Measurements from ENCODE around the gene CRISPLD2. TPM values are rescaled to one million over a fixed set of nuclear protein-coding genes. Genes with fewer than 3 reads are reported as not detected.

CRISPLD2 gene
- total RNA-seq, 1 experiment from 2014 or later: 3.0 TPM

DNA sequence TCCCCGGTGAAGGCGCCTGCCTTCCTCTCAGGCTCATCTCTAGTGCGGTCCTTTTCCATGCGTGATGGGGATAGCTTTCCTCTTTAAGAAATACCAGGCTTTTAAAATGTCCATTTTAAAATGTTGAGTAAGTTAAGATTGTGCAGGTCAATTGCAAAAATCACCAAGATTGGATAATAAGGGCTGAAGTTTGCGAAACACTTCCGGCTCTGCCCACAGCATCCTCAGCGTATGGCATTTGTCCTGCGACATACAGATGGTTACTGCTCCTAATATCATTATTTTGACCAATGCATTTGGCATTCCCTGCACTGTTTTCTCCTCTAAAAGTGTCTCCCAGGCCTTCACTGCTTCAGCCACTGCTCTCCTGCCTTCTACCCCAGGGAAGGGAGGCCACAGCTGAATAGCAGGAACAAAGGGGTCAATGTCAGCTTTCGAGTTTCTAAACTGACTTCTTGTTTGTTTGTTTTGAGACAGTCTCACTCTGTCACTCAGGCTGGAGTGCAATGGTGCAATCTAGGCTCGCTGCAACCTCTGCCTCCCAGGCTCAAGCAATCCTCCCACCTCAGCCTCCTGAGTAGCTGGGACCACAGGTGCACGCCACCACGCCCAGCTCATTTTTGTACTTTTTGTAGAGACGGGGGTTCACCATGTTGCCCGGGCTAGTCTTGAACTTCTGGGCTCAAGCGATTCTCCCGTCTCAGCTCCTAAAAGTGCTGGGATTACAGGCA is 91.9 kb downstream of the CRISPLD2 start:
- DNase-seq (ENCODE audit: low read depth): no peak

DNA sequence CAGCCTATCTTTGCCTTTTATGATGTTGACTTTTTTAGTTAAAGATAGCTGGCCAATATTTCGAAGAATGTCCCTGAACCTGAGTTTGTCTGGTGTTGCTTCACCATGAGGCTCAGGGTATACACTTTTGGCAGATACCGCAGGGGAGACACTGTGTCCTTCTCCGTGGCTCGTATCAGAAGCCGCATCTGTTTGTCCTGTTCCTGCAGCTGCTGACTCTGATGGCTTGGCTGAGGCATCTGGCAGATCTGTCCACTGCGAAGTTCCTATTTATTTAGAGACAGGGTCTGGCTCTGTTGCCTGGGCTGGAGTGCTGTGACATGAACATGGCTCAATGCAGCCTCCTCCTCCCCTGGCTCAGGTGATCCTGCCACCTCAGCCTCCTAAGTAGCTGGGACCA is 93.5 kb downstream of the CRISPLD2 start:
- no peak for DNase-seq (ENCODE audit: low read depth)

DNA sequence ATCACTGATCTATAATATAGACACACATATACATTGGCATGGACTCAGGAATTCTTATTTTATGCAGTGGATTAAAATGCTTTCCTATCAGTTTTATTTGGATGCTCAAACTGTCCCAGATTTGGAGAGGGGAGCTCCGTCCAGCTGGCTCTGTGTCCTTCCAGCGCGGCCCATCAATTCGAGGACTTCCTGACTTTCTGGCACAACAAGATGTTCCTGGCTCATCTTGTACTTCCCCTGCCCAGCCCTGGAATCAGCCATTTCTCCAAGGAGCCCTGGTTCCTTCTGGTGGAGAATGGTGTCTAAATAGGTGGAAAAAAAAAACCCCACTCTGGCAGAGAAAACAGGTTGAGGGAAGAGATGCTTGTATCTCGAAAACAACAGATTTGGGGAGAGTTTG is 94.5 kb downstream of the CRISPLD2 start:
- DNase-seq (ENCODE audit: low read depth): no peak

DNA sequence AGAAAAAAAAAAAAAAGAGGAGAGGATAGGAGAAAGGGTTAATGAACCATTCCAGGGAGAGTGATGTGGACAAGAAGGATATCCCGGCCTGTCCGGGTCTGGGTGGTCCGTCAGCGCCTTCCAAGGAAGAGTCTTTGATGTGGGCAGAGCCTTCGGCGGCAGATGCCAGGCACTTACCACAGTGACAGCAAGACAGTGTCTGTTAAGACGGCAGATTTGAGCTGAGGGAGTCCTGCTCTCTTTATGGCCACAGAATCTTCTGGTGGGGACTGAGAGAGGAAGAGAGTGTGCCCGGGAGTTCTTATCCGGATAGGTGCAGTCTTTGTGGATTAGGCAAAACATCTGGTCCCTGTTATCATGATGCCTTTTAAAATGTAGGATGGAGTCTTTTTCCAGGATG is 96.4 kb downstream of the CRISPLD2 start:
- DNase-seq (ENCODE audit: low read depth): no peak

DNA sequence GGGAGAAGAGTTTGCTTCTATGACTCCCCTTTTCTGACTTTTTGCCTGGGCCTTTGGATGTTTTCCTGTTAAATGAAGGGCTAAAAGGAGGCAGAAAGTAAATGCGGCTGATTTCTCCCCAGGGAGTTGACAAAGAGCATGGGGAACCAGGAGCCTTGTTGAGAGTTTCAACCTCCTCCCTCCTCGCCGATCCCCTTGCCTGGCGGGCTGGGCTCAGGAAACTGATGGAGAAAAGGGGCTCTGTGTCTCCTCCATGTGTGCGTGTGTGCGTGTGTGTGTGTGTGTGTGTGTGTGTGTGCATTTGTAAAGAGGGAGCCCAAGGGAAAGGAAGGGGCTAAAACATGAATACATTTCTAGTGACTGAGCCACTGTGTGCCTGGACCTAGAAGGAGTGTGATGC is 97.1 kb downstream of the CRISPLD2 start:
- DNase-seq (ENCODE audit: low read depth): no peak

DNA sequence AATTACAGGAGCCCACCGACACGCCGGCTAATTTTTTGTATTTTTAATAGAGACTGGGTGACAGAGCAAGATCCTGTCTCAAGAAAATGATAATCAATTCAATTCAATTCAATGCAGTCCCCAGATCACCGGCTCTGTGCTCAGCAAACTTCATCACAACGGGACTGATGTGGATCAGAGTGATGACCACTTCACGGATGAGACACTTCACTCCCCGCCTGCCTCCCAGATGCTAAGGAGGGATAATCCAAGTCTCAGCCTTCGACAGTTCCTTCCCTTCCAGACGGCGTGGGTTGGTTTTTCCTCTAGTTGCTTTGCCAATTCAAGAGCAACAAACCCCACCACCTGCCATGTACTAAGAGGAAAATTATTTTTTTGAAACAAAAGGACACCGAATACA is 97.7 kb downstream of the CRISPLD2 start:
- no peak for DNase-seq (ENCODE audit: low read depth)

DNA sequence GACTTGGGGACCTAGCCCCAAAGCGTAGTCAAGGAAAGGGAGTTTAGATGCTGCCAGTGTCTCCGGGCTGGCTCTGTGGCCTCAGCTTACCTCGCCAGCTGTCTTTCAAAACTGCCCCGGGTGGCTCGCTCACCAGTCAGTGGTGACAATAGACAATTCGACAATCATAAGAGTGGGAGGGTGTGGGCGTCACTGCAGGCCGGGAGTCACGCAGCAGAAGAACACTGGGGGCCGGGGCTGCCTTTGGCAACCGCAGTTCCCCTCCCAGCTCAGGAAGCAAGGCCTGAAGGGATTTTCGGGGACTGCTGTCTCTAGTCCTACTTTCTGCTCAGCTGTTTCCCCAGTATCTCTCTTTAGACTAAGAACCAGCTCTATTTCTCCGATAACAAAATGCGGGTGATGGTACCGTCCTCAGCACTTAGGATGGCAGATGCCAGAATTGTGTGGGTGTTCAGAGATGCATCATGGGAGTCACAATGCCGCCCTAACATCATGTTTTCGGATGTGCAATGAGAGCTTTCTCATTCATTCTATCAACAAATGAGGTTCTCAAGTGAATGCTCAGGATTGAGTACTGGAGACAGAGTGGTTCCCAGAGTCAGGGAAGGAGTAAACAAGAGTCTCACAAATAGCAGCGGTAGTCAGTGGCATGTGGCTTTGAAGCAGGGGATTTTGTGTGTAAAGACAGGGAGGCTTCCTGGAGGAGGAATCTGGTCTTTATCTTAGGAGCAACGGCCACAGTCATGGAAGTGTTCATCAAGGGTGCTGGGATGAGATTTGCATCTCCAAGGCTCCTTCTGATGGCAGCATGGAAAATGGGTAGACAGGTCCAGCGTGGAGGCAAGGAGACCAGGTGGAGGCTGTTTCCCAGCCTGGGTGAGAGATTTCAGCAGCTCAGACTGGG is 98.5 kb downstream of the CRISPLD2 start:
- DNase-seq (ENCODE audit: low read depth): no peak

DNA sequence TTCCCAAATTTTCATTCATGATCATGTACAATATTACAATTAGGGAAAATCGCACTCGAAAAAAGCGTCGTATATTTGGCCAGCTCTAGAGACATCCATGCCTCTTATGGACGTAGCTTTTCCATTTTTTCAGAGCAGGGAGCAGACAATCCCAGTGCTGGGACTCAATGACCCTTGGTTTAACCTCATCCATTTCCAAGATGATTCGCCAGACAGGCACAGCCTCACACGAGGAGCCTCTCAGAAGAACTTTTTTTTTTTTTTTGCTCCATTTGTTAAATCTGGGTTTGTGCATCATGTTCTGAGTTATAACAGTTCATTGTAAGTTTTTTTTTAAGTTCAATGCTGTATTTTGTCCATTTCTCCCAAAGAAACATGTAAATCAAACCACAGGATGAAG is 99.5 kb downstream of the CRISPLD2 start:
- DNase-seq (ENCODE audit: low read depth): peak; percentile 52

DNA sequence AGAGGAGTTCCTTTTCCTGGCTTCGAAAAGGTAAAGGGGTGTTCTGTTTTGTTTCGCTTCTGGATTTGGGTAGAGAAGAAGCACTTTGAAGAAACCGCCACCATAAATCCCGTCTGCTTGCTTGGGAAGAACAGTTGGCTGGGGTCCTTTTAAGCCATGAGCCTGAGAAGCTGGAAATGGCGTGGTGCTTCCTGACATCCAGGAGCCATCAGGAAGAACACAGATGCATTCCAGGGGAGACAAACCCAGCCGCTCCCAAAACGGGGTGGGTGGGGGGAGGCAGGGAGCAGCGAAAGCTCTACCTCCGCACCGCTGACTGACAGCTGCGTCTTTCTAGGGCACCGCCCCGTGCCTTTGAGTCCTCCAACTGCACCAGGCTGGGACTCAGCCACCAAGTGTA is 99.9 kb downstream of the CRISPLD2 start:
- no peak for DNase-seq (ENCODE audit: low read depth)

DNA sequence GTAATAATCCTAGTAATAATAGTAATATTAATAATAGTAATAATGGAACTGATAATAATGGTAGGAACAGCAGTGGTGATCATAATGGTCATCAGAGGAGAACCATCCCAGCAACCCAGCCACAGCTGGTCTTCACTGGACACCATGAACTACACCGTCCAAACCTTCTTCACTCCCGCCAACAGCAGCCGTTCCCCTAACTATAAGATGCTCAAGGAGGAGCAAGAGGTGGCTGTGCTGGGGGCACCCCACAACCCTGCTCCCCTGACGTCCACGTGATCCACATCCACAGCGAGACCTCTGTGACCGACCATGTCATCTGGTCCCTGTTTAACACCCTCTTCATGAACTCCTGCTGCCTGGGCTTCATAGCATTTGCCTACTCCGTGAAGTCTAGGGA is 100.5 kb downstream of the CRISPLD2 start:
- DNase-seq (ENCODE audit: low read depth): no peak

DNA sequence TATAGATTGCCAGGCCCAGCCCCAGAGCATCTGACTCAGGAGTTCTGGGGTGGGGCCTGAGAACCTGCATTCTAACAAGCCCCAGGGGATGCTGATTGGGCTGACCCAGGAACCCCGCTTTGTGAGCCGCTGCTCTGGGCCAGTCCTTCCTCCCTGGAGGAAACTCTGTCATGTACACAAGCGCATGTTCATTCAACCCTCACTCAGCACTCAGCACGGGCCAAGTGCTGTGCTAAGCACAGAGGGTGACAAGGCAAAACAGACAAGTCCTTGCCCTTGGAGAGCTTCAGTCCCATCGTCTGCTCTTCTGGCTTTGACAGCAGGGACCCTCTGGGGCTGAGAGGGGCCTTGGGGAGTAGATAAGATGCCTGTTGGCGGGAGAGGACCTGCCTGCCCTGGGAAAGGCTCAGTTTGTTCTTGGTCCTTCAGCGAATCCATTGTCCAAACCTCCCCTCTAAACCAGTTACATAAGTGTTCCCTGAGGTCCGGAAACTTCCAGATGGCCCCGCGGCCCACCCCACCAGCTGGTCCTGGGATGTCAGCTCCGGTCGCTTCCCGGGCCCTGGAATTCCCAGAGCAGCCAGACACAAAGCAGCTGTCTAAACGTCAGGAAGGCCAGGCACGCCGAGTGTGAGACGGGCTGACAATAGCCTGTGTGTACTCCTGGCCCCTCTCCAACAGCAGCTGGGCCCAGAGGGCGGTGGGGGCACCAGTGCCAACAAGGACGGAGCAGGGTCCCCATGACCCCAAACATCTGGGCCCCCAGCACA is 102.8 kb downstream of the CRISPLD2 start:
- peak; percentile 89 for DNase-seq (ENCODE audit: low read depth)

DNA sequence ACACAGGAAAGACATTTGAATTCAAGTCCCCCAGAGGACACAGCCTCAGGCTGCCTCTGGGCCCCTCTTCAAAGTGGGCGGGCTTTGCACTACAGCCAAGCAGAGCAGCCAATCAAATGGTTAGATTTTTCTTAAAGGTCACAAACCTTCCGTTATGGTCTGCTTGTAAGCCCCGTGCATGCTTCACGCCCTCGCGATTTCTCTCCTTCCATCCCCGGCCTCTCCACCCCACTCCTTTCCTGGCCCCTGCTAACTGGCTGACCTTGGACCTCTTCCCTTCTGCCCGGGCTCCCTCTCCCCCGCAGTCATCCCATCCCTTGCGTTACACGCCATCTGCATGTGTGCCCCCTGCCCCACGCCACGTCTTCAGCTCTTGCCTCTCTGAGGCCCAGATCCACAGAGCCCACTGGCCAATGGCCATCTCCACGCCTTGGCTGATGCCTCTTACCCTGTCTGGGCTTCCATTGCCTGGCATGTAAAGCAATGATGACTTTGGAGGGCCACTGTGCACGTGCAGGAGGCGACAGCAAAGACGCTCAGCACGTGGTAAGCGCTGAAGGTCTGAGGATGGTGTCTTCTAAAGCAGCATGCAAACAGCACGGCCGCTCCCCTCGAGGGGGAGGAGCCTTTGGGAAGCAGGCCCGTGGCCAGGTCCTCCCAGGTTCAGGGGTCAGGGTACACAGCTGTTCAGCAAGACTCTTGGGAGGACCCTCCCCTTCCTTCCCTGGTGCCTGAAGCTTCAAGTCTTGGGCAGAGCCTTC is 104.7 kb downstream of the CRISPLD2 start:
- peak; percentile 45 for DNase-seq (ENCODE audit: low read depth)

DNA sequence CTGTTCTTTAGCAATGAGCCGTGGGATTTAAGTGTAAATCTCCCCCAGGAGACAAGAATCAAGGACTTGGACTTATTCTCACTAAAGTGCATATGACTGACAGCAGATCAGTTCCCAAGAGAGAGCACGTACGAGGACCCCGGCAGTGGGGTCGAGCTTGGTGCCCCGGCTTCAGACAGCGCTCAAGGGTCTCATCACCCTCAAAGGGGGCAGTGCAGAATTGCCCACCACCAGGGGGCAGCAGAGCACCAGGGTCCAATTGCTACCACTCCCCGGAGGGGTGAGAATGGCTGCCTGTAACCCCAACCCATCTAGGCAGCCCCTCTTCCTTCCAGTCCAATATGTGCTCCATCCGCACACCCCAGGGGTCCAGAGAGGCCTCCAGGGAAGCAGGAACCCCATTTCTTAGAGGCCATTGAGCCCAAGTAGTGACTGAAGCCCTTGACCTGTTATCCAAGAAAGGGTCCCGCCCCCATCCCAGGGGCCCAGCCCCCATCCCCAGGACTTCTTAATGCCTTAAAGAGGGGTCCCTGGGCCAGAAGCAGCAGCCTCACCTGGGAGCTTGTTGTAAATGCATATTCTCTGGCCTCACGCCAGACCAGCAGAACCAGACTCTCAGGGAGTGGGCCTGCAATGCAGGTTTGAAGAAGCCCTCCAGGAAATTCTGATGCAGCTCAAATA is 105.4 kb downstream of the CRISPLD2 start:
- no peak for DNase-seq (ENCODE audit: low read depth)

DNA sequence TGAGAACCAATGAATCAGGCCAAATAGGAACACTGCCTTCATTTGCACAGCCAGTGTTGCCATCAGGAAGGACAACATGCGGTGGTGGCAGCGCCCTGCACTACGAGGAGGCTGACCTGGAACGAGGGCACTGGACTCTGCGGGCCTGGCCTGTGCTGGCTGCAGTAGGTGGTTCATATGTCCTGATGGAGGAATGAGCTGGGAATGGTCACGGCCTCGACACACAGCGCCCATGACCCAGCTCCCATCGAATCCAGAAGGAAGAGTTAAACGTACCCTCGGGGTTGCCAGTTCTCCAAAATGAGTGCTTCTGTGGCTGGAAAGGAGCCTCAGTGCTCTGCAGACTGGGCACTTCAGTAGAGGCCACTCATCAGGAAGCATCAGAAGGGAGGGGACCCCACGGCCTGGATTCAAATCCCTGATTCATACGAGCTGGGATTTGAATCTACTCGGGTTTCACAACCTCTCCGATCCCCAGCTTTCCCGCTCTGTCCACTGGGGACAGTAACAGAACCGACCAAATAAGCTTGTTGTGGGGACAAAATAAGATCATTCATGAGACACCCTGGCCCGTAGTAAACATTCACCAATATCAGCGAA is 106.1 kb downstream of the CRISPLD2 start:
- DNase-seq (ENCODE audit: low read depth): no peak

DNA sequence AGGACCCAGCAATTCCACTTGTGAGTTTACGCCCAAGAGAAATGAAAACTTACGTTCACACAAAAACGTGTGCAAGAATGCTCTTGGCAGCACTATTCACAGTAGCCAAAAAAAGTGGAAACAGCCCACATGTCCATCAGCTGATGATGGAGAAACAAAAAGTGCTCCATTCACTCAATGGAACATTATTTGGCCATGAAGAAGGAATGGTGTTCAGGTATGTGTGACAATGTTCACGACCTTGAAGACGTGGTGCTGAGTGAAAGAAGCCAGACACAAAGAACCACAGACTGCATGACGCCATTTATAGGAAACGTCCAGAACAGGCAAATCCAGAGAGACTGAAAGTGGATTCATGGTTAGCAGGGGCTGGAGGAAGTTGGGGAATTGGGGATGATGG is 106.7 kb downstream of the CRISPLD2 start:
- no peak for DNase-seq (ENCODE audit: low read depth)

DNA sequence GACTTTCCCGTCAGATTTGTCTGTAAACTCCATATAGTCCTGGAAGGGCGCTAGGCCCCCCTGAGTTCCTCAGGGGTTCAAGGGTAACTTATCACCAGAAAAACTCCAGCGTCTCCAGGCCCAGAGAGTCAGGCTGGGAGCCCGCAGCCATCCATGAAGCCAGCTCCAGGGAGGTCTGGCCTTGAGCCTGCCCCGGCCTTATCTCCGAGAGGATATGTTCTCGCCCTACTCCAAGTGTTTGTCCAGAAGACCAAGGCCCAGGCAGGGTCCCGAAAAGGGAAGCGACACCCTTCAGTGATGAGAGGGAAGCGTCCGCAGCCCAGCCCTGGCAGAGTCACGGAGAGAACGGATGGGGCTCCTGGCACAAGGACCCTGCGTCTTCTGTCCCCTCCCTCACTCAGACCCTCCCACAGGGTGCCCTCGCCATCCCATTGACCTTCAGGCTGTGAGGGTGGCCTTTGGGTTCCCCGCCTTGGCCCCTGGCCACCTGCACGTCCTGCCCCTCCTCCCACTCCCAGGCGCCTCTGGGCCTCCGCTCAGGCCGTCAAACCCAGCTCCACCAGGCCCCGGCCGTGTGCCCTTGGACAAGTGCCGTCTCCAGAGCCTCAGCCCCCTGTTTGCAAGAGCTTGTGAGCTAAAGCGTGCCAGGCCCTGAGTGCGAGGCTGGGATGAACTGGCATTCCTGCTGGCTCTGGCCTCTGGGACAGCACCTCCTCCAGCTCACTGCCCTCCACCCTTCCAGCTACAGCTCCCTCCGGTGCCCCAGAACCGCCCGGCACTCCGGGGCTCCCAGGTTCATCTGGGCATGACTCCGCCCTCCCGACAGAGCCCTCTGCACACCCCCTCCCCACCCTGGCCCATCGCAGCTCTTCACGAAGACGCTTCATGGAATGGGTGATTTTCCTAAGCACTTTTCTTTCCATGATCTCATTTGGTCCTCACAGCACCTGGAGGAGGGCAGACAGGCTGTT is 108.1 kb downstream of the CRISPLD2 start:
- DNase-seq (ENCODE audit: low read depth): no peak

DNA sequence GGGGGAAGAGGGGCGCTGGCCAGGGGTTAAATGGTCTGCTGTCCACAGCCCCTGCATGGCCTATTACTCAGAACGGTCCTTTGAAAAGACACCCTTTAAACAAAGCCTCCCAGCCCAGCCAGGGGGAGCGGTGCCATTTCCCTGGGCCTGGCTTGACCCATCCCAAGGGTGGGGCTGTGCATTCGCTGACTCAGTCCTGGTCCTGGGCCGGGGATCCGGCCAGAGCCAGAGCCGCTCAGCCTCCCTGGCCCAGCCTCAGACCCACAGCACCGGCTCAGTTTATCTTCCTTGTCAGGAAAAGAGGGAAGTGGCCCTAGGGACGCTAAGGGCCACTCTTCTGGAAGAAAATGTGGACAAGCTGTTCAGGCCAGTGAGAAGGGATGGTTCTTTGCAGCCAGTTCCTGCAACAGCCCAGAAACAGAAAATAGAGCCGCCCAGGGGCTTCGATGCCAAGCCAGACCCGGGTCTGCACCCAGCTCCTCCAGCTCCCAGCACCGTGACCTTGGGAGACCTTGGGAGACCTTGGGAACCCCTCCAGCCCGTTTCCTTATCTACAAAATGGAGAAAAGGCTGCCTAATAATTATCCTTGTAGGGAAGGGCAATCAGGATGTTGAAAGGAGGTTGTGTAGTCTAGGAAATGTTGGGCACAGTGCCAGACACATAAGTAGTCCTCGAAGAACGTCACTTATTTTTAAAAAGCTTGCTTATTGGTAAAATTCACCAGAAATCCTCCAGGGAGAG is 109.1 kb downstream of the CRISPLD2 start:
- no peak for DNase-seq (ENCODE audit: low read depth)
